ENCODE measurements around the gene HDAC9.

Gene HDAC9

DNA sequence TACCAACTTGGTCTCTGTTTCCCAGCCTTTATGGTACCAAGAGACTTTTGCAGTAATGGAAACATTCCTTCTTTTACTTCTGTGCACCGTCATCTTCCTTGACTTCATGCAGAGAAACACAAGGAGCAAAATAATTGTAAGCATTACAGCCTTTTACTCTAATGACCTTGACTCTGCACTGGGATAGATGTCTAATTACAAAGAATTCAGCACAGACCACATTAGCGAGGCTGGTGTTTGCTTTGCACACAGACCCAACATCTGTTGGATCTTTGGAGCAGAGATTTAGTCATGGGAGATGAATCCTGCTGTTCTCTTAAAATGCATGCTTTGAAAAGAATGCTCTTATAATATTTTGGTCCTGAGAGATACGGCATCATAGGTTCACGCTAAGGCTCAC lies 360.2 kb downstream of the HDAC9 start:
- no peak for ATAC-seq (replicated peaks)
- Mint-ChIP-seq H3K9me3 (no peaks in the 10 kb centered on the region), H3K4me3 (no peak overlapping the region), H3K27me3 (no peaks in the 10 kb centered on the region), H3K36me3 (ENCODE audit: insufficient read depth) (no peaks in the 10 kb centered on the region), H3K27ac (no peak overlapping the region), H3K4me1 (ENCODE audit: low read depth in 2 of 2) (peaks cover 0 to 1% of the 10 kb centered on the region in 2 donors)
- no peak for DNase-seq

- Mint-ChIP-seq H3K9me3 (peaks cover 0 to 1% of the 10 kb centered on the region in 2 donors), H3K4me3 (no peak overlapping the region), H3K4me1 (ENCODE audit: low read depth in 2 of 2) (peaks cover 0 to 1% of the 10 kb centered on the region in 2 donors), H3K27me3 (no peaks in the 10 kb centered on the region), H3K36me3 (ENCODE audit: insufficient read depth) (no peaks in the 10 kb centered on the region), H3K27ac (no peak overlapping the region)
- no peak for DNase-seq
- no peak for ATAC-seq (replicated peaks)
Observed at GRCh38 chr7:18858232-18858631, 362.7 kb downstream of the HDAC9 start.

DNA sequence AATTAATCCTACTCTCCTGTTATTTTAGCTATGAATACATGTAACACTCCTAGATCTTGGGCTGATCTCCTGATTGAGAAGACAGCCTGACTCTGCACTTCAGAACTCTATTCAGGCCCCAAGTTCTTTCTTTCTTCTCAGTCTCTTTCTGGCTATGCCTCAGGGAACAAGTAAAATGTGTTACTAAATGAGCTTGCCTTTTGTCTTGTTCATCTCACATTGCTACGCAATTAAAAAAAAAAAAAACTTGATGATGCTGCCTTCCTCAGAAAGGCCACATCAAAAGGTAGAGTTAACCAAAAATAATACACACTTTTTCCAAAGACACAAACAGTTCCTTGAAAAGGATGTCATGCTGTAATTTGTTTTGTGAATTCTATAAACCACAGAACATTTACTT lies 363.8 kb downstream of the HDAC9 start:
- ATAC-seq (replicated peaks) (no peak), DNase-seq (no peak)
- Mint-ChIP-seq H3K27me3 (no peaks in the 10 kb centered on the region), H3K9me3 (peaks cover 0 to 4% of the 10 kb centered on the region in 2 donors), H3K4me3 (no peak overlapping the region), H3K4me1 (ENCODE audit: low read depth in 2 of 2) (peaks cover 0 to 1% of the 10 kb centered on the region in 2 donors), H3K36me3 (ENCODE audit: insufficient read depth) (no peaks in the 10 kb centered on the region), H3K27ac (no peak overlapping the region)

- Mint-ChIP-seq H3K4me3 (no peak overlapping the region), H3K4me1 (ENCODE audit: low read depth in 2 of 2) (peaks cover 0 to 1% of the 10 kb centered on the region in 2 donors), H3K9me3 (peaks cover 0 to 4% of the 10 kb centered on the region in 2 donors), H3K27ac (no peak overlapping the region), H3K36me3 (ENCODE audit: insufficient read depth) (no peaks in the 10 kb centered on the region), H3K27me3 (no peaks in the 10 kb centered on the region)
- DNase-seq (no peak), ATAC-seq (replicated peaks) (no peak)
Observed at GRCh38 chr7:18860221-18860620, 364.7 kb downstream of the HDAC9 start.

DNA sequence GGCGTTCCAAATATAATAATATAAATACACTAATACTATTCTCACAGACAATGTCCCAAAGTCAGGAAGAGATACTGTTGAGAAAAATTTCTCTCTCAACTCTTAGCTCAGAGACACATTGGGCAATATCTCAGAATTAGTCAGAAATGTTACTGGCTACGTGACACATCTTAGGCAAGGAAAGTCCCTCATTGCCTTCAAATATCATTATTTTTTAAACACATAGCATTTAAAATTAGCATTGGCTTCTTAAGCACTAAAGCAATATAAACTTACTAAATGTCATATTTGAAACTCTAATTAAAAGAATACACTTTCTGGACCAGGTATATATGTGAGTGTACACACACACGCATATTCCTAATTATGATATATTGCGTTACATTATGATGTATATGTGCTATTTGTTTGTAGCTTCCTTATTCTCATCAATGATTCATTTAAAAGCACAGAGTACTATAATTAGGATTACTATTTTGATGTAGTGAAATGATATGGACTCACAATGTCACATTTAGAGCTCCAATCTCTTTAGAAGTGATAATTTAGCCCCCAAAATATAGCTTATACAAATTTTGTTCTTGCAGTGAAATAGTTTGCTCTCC lies 366.1 kb downstream of the HDAC9 start:
- Mint-ChIP-seq H3K4me3 (no peak overlapping the region), H3K4me1 (ENCODE audit: low read depth in 2 of 2) (peaks cover 0 to 1% of the 10 kb centered on the region in 2 donors), H3K36me3 (ENCODE audit: insufficient read depth) (no peaks in the 10 kb centered on the region), H3K9me3 (peaks cover 0 to 4% of the 10 kb centered on the region in 2 donors), H3K27me3 (no peaks in the 10 kb centered on the region), H3K27ac (no peak overlapping the region)
- ATAC-seq (replicated peaks) = no peak
- DNase-seq = no peak

DNA sequence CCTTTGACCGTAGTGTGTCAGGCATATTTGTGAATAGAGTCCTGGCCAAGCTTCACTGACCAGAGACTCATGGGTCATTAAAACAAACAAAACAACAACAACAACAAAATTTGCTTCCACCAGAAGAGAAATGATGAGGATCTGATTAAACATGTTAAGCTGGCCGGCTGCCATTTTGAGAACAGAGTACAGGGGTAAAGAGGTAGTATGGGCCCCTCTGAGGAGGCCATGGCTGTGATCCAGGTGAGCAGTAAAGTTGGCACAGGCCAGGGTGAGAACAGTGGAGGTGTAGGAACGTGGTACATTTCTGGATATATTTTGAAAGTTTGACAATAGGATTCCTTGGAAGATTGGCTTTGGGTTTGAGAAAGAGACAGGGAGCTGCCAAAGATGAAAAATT lies 369.4 kb downstream of the HDAC9 start:
- DNase-seq (no peak), ATAC-seq (replicated peaks) (no peak)
- H3K4me3 Mint-ChIP-seq = no peak overlapping the region
- peaks cover 0 to 4% of the 10 kb centered on the region in 2 donors for H3K9me3 Mint-ChIP-seq
- no peaks in the 10 kb centered on the region for H3K27me3 Mint-ChIP-seq
- no peak overlapping the region for H3K27ac Mint-ChIP-seq
- no peaks in the 10 kb centered on the region for H3K36me3 Mint-ChIP-seq (ENCODE audit: insufficient read depth)
- H3K4me1 Mint-ChIP-seq (ENCODE audit: low read depth in 2 of 2) = no peaks in the 10 kb centered on the region

- H3K27me3 Mint-ChIP-seq = no peaks in the 10 kb centered on the region
- H3K27ac Mint-ChIP-seq = no peak overlapping the region
- H3K36me3 Mint-ChIP-seq (ENCODE audit: insufficient read depth) = no peaks in the 10 kb centered on the region
- no peak overlapping the region for H3K4me3 Mint-ChIP-seq
- DNase-seq (no peak), ATAC-seq (replicated peaks) (no peak)
- H3K9me3 Mint-ChIP-seq = peaks cover 0 to 4% of the 10 kb centered on the region in 2 donors
- no peaks in the 10 kb centered on the region for H3K4me1 Mint-ChIP-seq (ENCODE audit: low read depth in 2 of 2)
Observed at GRCh38 chr7:18866359-18867036, 370.9 kb downstream of the HDAC9 start.

GRCh38 chr7:18872344-18872743 lies 376.8 kb downstream of the HDAC9 start:
- Mint-ChIP-seq H3K27ac (no peak overlapping the region), H3K4me1 (ENCODE audit: low read depth in 2 of 2) (no peaks in the 10 kb centered on the region), H3K36me3 (ENCODE audit: insufficient read depth) (no peaks in the 10 kb centered on the region), H3K9me3 (no peaks in the 10 kb centered on the region), H3K27me3 (no peaks in the 10 kb centered on the region), H3K4me3 (no peak overlapping the region)
- no peak for DNase-seq
- ATAC-seq (replicated peaks) = no peak

GRCh38 chr7:18873734-18874336 lies 378.3 kb downstream of the HDAC9 start:
- Mint-ChIP-seq H3K27me3 (no peaks in the 10 kb centered on the region), H3K36me3 (ENCODE audit: insufficient read depth) (no peaks in the 10 kb centered on the region), H3K9me3 (no peaks in the 10 kb centered on the region), H3K27ac (no peak overlapping the region), H3K4me1 (ENCODE audit: low read depth in 2 of 2) (no peaks in the 10 kb centered on the region), H3K4me3 (no peak overlapping the region)
- no peak for ATAC-seq (replicated peaks)
- no peak for DNase-seq

DNA sequence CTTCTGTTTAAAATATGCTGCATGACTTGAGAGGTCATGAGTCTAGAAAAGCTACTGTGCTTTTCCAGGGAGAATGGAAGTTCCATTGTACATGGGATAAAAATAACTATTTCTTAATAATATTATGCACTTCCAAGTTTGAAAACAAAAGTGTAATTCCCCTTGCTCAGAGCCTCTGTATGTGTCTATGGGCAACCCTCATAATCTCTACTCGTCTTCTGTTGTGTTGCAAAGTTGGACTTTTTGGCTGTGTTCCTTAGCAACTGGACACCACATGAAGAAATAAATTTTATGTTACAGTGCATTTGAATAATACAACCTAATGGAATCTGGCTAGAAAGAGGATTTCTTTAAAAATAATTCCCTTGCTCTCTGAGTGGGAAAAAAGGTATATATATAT lies 379.3 kb downstream of the HDAC9 start:
- no peak overlapping the region for H3K27ac Mint-ChIP-seq
- H3K9me3 Mint-ChIP-seq = no peaks in the 10 kb centered on the region
- no peaks in the 10 kb centered on the region for H3K27me3 Mint-ChIP-seq
- H3K36me3 Mint-ChIP-seq (ENCODE audit: insufficient read depth) = no peaks in the 10 kb centered on the region
- H3K4me3 Mint-ChIP-seq = no peak overlapping the region
- DNase-seq = no peak
- H3K4me1 Mint-ChIP-seq (ENCODE audit: low read depth in 2 of 2) = no peaks in the 10 kb centered on the region
- ATAC-seq (replicated peaks) = no peak

GRCh38 chr7:18877874-18878273 lies 382.3 kb downstream of the HDAC9 start:
- DNase-seq (no peak), ATAC-seq (replicated peaks) (no peak)
- Mint-ChIP-seq H3K9me3 (no peaks in the 10 kb centered on the region), H3K27ac (no peak overlapping the region), H3K4me1 (ENCODE audit: low read depth in 2 of 2) (no peaks in the 10 kb centered on the region), H3K36me3 (ENCODE audit: insufficient read depth) (no peaks in the 10 kb centered on the region), H3K27me3 (no peaks in the 10 kb centered on the region), H3K4me3 (no peak overlapping the region)

DNA sequence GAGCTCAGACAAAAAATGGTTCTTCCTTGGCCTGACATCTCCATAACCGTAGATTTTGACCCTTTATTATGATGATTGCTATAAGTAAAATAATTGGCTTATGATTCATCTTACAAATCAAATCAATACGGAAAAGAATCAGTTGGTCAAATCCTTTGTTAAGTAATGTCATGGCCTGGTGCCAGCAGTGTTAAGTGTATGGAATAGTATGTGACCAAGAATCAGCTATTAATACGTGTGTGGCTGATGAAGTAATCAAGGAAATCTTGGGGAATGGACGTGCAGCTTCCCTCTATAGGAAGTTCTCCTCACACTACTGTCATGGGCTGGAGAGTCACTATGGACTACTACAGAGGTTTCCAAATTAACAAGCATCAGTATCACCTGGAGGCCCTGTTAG lies 391.3 kb downstream of the HDAC9 start:
- no peaks in the 10 kb centered on the region for H3K36me3 Mint-ChIP-seq (ENCODE audit: insufficient read depth)

GRCh38 chr7:18889436-18889835 lies 393.9 kb downstream of the HDAC9 start:
- Mint-ChIP-seq H3K9me3 (peaks cover 0 to 7% of the 10 kb centered on the region in 2 donors), H3K36me3 (ENCODE audit: insufficient read depth) (no peaks in the 10 kb centered on the region), H3K27me3 (no peaks in the 10 kb centered on the region), H3K4me1 (ENCODE audit: low read depth in 2 of 2) (no peaks in the 10 kb centered on the region), H3K4me3 (no peak overlapping the region), H3K27ac (no peak overlapping the region)
- ATAC-seq (replicated peaks) = no peak
- no peak for DNase-seq

More for the DNA sequence above, 391.3 kb downstream of the HDAC9 start:
- DNase-seq (no peak), ATAC-seq (replicated peaks) (no peak)
- Mint-ChIP-seq H3K27me3 (no peaks in the 10 kb centered on the region), H3K4me1 (ENCODE audit: low read depth in 2 of 2) (no peaks in the 10 kb centered on the region), H3K4me3 (no peak overlapping the region), H3K27ac (no peak overlapping the region), H3K9me3 (peaks cover 0 to 7% of the 10 kb centered on the region in 2 donors)

DNA sequence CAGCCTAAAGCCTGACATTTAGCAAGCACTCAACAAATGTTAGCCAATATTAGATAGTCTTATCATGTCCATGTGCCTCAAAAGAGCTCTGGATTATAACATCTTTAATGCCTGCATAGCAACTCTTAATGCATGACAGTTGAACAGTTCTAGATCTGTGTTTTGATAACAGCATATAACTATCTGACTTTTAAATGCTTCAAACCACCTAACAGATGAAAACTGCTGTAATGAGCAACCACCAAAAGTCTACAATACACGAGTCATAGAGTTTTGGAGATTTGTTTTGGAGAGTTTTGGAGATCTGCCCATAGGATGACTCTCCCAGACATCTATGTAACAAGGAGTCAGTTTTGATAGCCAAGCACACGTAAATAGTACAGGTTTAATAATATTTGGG lies 394.6 kb downstream of the HDAC9 start:
- DNase-seq (no peak), ATAC-seq (replicated peaks) (no peak)
- H3K9me3 Mint-ChIP-seq = peaks cover 0 to 7% of the 10 kb centered on the region in 2 donors
- no peaks in the 10 kb centered on the region for H3K36me3 Mint-ChIP-seq (ENCODE audit: insufficient read depth)
- H3K27me3 Mint-ChIP-seq = no peaks in the 10 kb centered on the region
- H3K27ac Mint-ChIP-seq = no peak overlapping the region
- H3K4me3 Mint-ChIP-seq = no peak overlapping the region
- no peaks in the 10 kb centered on the region for H3K4me1 Mint-ChIP-seq (ENCODE audit: low read depth in 2 of 2)

All from effector memory CD8-positive, alpha-beta T cell (primary cell).